HPDE6-E6E7 (cell line): ENCODE results near the gene MROH8.

Experiments used
- DNase-seq: peaks from one replicate; pipeline ENCODE4 v3.0.0; 2011; ENCODE audit warnings: missing footprints; ENCODE audit errors: extremely low spot score

Gene MROH8

GRCh38 chr20:37198932-37199660, 19.7 kb upstream of the MROH8 start:
- no peak for DNase-seq

GRCh38 chr20:37194621-37195417, 15.5 kb upstream of the MROH8 start:
- no peak for DNase-seq

- no peak for DNase-seq
These were observed 14.5 kb upstream of the MROH8 start for GRCh38 chr20:37193821-37194220.

GRCh38 chr20:37193226-37193625, 13.9 kb upstream of the MROH8 start:
- no peak for DNase-seq

GRCh38 chr20:37192137-37192854, 12.9 kb upstream of the MROH8 start:
- DNase-seq, result peak; percentile 95

- no peak for DNase-seq
These were observed 11.2 kb upstream of the MROH8 start for GRCh38 chr20:37190354-37191112.

- no peak for DNase-seq
These were observed 10.2 kb upstream of the MROH8 start for GRCh38 chr20:37189416-37190016.

- DNase-seq, result no peak
These were observed 9.4 kb upstream of the MROH8 start for GRCh38 chr20:37188787-37189186.

- DNase-seq, result no peak
These were observed 6.3 kb upstream of the MROH8 start for GRCh38 chr20:37185686-37186085.

GRCh38 chr20:37179683-37180524, 556 bp upstream of the MROH8 start:
- peak; percentile 69 for DNase-seq

- DNase-seq, result no peak
These were observed 6.5 kb downstream of the MROH8 start for GRCh38 chr20:37172836-37173235.

- DNase-seq, result no peak
These were observed 12.5 kb downstream of the MROH8 start for GRCh38 chr20:37166867-37167266.

GRCh38 chr20:37165031-37165430, 14.3 kb downstream of the MROH8 start:
- no peak for DNase-seq

- DNase-seq, result no peak
These were observed 15.4 kb downstream of the MROH8 start for GRCh38 chr20:37163832-37164554.

- no peak for DNase-seq
These were observed 16.7 kb downstream of the MROH8 start for GRCh38 chr20:37162646-37163045.

GRCh38 chr20:37161830-37162549, 17.4 kb downstream of the MROH8 start:
- DNase-seq, result no peak

GRCh38 chr20:37160683-37161082, 18.7 kb downstream of the MROH8 start:
- DNase-seq, result no peak

GRCh38 chr20:37158248-37158647, 21.1 kb downstream of the MROH8 start:
- DNase-seq, result no peak

GRCh38 chr20:37155987-37156386, 23.4 kb downstream of the MROH8 start:
- DNase-seq, result no peak
